ENCODE data around the gene BST2.

GRCh38 chr19:17405250-17406045 is at the start of gene BST2:
- TF ChIP-seq EZH2 (IDR thresholded peaks at IDR 0.05; ENCODE audit: low read length) = no peak
- TF ChIP-seq, protein P1, sequence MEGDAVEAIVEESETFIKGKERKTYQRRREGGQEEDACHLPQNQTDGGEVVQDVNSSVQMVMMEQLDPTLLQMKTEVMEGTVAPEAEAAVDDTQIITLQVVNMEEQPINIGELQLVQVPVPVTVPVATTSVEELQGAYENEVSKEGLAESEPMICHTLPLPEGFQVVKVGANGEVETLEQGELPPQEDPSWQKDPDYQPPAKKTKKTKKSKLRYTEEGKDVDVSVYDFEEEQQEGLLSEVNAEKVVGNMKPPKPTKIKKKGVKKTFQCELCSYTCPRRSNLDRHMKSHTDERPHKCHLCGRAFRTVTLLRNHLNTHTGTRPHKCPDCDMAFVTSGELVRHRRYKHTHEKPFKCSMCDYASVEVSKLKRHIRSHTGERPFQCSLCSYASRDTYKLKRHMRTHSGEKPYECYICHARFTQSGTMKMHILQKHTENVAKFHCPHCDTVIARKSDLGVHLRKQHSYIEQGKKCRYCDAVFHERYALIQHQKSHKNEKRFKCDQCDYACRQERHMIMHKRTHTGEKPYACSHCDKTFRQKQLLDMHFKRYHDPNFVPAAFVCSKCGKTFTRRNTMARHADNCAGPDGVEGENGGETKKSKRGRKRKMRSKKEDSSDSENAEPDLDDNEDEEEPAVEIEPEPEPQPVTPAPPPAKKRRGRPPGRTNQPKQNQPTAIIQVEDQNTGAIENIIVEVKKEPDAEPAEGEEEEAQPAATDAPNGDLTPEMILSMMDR (optimal IDR thresholded peaks at IDR 0.05 in 1 of 3, IDR thresholded peaks at IDR 0.05 in 1 of 3, conservative IDR thresholded peaks at IDR 0.05 in 1 of 3; ENCODE audit: extremely low read depth in 1 of 3, insufficient read depth in 2 of 3, low read length in 3 of 3) = no peak
